CD8-positive, alpha-beta memory T cell (primary cell): ENCODE measurements around the gene KHDC1L. TPM values are rescaled to one million over a fixed set of nuclear protein-coding genes. Genes with fewer than 3 reads are reported as not detected.
"Not testable (repeated sequence)": the region's sequence is repeated elsewhere in the genome, so short reads cannot be mapped to it uniquely, and the experiment has no call there.

Experiments
- CTCF ChIA-PET: fragments of 350-600 bp; sonication (Branson Sonifier 250); formaldehyde crosslinking; loops from one replicate; lab custom pipeline; 2021; ENCODE audit warnings: antibody characterized with exemption; lab: Charles Lee
- POLR2A ChIA-PET: fragments of 350-600 bp; sonication (Branson Sonifier 250); formaldehyde crosslinking; loops from one replicate; lab custom pipeline; 2021; ENCODE audit warnings: antibody characterized with exemption; lab: Charles Lee
- DNase-seq, 5 donors: peaks; one replicate each; pipeline versions ENCODE4 v3.0.0 to v3.0.0-alpha.2; 2020 to 2022; ENCODE audit warnings: mixed read lengths in 1 of 5
- H3K27ac ChIP-seq: one replicate; pipeline ENCODE4 v1.7.0; 2013; ENCODE audit warnings: low read depth, mild to moderate bottlenecking, low read length, moderate library complexity
- H3K27me3 ChIP-seq: 2 replicates; pipeline ENCODE4 v1.7.0; 2013; ENCODE audit warnings: low read length, mild to moderate bottlenecking; ENCODE audit not compliant: insufficient read depth, poor library complexity, severe bottlenecking
- H3K36me3 ChIP-seq: 2 replicates; pipeline ENCODE4 v1.7.0; 2013; ENCODE audit warnings: mild to moderate bottlenecking, low read length, moderate library complexity; ENCODE audit not compliant: insufficient read depth
- H3K4me1 ChIP-seq: 2 replicates; pipeline ENCODE4 v1.7.0; 2013; ENCODE audit warnings: mild to moderate bottlenecking, low read length, moderate library complexity; ENCODE audit not compliant: insufficient read depth
- H3K4me3 ChIP-seq: 2 replicates; pipeline ENCODE4 v1.7.0; 2013; ENCODE audit warnings: mild to moderate bottlenecking, low read length
- H3K9me3 ChIP-seq: 2 replicates; pipeline ENCODE4 v1.7.0; 2013; ENCODE audit warnings: mild to moderate bottlenecking, low read length
- H3K27ac Mint-ChIP-seq, 8 donors: one replicate each; pipeline ENCODE4 v1.8.0; 2020 to 2021; ENCODE audit warnings: mixed read lengths in 8 of 8, mild to moderate bottlenecking in 6 of 8, inconsistent platforms in 3 of 8, moderate library complexity in 3 of 8
- H3K27me3 Mint-ChIP-seq, 2 donors: one replicate each; pipeline ENCODE4 v1.8.0; 2020 to 2021; ENCODE audit warnings: mixed read lengths in 2 of 2, mild to moderate bottlenecking in 1 of 2, moderate library complexity in 1 of 2
- H3K36me3 Mint-ChIP-seq, 3 donors: one replicate each; pipeline ENCODE4 v1.8.0; 2020 to 2021; ENCODE audit warnings: mixed read lengths in 3 of 3, inconsistent platforms in 1 of 3, mild to moderate bottlenecking in 1 of 3
- H3K4me1 Mint-ChIP-seq, 3 donors: one replicate each; pipeline ENCODE4 v1.8.0; 2020 to 2021; ENCODE audit warnings: mixed read lengths in 3 of 3, inconsistent platforms in 1 of 3, mild to moderate bottlenecking in 1 of 3
- H3K4me3 Mint-ChIP-seq, 7 donors: one replicate each; pipeline ENCODE4 v1.8.0; 2020 to 2021; ENCODE audit warnings: mixed read lengths in 7 of 7, mild to moderate bottlenecking in 6 of 7, moderate library complexity in 4 of 7, inconsistent platforms in 2 of 7
- H3K9me3 Mint-ChIP-seq, 5 donors: one replicate each; pipeline ENCODE4 v1.8.0; 2020 to 2022; ENCODE audit warnings: mixed read lengths in 5 of 5, mild to moderate bottlenecking in 3 of 5, moderate library complexity in 2 of 5, inconsistent platforms in 1 of 5
- polyA plus RNA-seq: library from polyadenylated mRNA; unstranded; fragments of 300-500 nt; fragmentation: Illumina TruSeq; gene quantifications from one replicate; pipeline ENCODE4 v1.2.3, GENCODE V29; 2021
- total RNA-seq, 2 experiments: library from RNA; stranded (reverse); gene quantifications; one replicate each; pipeline ENCODE4 v1.2.3, GENCODE V29; 2021

KHDC1L gene, protein sequence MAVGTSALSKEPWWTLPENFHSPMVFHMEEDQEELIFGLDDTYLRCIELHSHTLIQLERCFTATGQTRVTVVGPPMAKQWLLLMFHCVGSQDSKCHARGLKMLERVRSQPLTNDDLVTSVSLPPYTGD
- total RNA-seq (under 1 TPM in 1 of 2 experiments, not detected in 1; 0.37 TPM), polyA plus RNA-seq (not detected)

DNA sequence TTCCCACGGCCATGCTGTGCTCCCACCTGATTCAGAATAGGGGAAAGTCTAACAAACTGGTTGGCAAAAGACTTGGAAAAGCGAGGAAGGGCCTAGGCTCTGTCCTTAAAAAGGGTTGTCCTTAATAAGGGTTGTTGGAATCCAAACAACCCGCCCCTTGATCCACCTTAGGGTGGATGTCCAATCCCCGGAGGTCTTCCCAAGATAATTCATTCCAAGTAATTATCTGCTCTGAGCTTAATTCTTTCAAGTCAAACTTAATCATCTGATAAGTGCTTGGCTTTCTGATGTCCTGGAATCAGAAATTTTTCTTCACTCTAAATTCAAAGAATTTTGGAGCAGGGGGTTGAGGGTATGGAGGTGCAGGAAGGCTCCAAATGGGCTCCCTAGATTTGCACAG, at the start of gene KHDC1L:
Gene KHDC1L (minus strand): TSS at position 101 of the 400 bp plus-strand sequence. CDS start 88 bp downstream, at position 13.
- H3K27ac ChIP-seq = no peak within 1 kb of the TSS
- Mint-ChIP-seq H3K36me3 (peaks cover 0 to 1% (median 0%) of the 10 kb centered on the region in 3 donors), H3K27me3 (no peaks in the 10 kb centered on the region), H3K9me3 (no peaks in the 10 kb centered on the region), H3K4me3 (no peak within 1 kb of the TSS), H3K27ac (peak within 1 kb of the TSS in 2 of 8 donors; percentile 29 to 60), H3K4me1 (no peaks in the 10 kb centered on the region)
- H3K4me1 ChIP-seq = no peaks in the 10 kb centered on the region
- DNase-seq = no peak
- ChIA-PET POLR2A (no interaction called here), CTCF (no interaction called here)
- no peaks in the 10 kb centered on the region for H3K9me3 ChIP-seq
- no peak within 1 kb of the TSS for H3K4me3 ChIP-seq
- no peaks in the 10 kb centered on the region for H3K36me3 ChIP-seq
- H3K27me3 ChIP-seq = no peaks in the 10 kb centered on the region

DNA sequence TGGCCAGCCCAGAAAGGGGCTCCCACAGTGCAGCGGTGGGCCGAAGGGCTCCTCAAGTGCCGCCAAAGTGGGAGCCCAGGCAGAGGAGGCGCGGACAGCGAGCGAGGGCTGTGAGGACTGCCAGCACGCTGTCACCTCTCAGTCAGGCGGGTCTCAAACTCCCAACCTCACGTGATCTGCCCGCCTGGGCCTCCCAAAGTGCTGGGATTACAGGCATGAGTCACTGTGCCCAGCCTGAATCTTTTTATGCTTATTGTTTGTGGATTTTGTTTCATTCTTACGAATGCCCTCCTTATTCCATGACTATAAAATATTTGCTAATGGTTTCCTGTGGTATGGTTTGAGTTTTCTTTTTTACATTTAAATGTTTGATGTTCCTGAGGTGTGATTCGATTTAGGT, 44.0 kb upstream of the KHDC1L start:
- H3K4me1 ChIP-seq, DNase-seq, H3K27ac Mint-ChIP-seq, H3K27ac ChIP-seq, H3K4me3 ChIP-seq, H3K9me3 ChIP-seq, POLR2A ChIA-PET, H3K27me3 ChIP-seq, CTCF ChIA-PET, H3K36me3 ChIP-seq, H3K27me3 Mint-ChIP-seq, H3K4me3 Mint-ChIP-seq, H3K9me3 Mint-ChIP-seq: not testable (repeated sequence)
- H3K36me3 Mint-ChIP-seq = peaks cover 0 to 23% (median 9%) of the 10 kb centered on the region in 3 donors
- peaks cover 12 to 25% (median 19%) of the 10 kb centered on the region in 3 donors for H3K4me1 Mint-ChIP-seq

DNA sequence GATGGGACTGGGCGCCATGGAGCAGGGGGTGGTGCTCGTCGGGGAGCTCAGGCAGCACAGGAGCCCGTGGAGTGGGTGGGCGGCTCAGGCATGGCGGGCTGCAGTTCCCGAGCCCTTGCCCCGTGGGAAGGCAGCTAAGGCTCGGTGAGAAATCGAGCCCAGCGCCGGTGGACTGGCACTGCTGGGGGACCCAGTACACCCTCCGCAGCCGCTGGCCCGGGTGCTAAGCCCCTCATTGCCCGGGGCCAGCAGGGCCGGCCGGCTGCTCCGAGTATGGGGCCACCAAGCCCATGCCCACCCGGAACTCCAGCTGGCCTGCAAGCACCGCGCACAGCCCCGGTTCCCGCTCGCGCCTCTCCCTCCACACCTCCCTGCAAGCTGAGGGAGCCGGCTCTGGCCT, 43.6 kb upstream of the KHDC1L start:
- CTCF ChIA-PET, H3K9me3 ChIP-seq, H3K9me3 Mint-ChIP-seq, POLR2A ChIA-PET, H3K27ac ChIP-seq, H3K27me3 ChIP-seq, H3K27me3 Mint-ChIP-seq, H3K36me3 ChIP-seq, H3K27ac Mint-ChIP-seq, H3K4me3 ChIP-seq, DNase-seq, H3K4me1 ChIP-seq, H3K4me3 Mint-ChIP-seq: not testable (repeated sequence)
- Mint-ChIP-seq H3K36me3 (peaks cover 0 to 21% (median 7%) of the 10 kb centered on the region in 3 donors), H3K4me1 (peaks cover 16 to 29% (median 23%) of the 10 kb centered on the region in 3 donors)

DNA sequence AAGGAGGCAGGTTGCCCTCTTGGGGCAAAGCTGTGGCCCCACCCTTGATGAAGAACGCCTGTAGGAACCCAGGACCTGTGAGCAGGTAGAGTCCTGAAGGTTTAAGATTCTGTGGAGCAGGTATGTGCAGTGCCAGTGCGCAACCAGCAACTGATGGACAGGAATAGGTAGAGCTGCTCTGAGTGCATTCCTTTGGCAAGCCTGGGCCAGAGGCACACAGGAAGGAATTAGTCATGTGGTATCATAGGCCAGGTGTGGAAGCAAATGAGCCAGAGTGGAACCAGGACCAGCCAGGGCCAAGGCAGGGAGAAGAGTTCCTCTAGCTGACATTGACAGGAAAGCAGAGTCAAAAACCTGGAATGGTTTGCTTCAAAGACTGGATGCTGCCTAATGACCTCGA, 39.1 kb upstream of the KHDC1L start:
- DNase-seq = no peak
- ChIA-PET POLR2A (no interaction called here), CTCF (no interaction called here)
- no peaks in the 10 kb centered on the region for H3K36me3 ChIP-seq
- H3K4me3 ChIP-seq = no peak overlapping the region
- Mint-ChIP-seq H3K27me3 (no peaks in the 10 kb centered on the region), H3K4me1 (peaks cover 26 to 44% (median 36%) of the 10 kb centered on the region in 3 donors), H3K9me3 (no peaks in the 10 kb centered on the region), H3K4me3 (peak overlapping the region; percentile 5 to 83 (median 79)), H3K36me3 (peaks cover 0 to 8% (median 5%) of the 10 kb centered on the region in 3 donors), H3K27ac (peak overlapping the region in 6 of 8 donors; percentile 4 to 80 (median 34))
- H3K27ac ChIP-seq = no peak overlapping the region
- peaks cover 16% of the 10 kb centered on the region for H3K4me1 ChIP-seq
- no peaks in the 10 kb centered on the region for H3K9me3 ChIP-seq
- no peaks in the 10 kb centered on the region for H3K27me3 ChIP-seq

DNA sequence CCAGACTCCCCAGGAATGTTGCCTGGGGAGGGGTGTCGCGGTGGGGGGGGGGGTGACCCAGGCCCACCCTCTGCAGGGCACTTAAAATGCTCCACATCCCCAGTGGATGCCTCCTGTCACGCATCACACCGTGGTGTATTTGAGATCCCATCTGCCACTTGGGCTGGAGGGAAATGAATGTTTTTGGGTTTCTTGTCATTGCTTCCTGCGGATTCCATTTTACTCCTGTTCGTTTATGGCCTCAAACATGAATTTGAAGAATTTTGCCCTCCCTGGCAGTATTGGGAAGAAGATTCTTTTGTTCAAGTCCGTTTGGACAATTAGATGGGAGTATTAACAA, 38.2 kb upstream of the KHDC1L start:
- peaks cover 16% of the 10 kb centered on the region for H3K4me1 ChIP-seq
- Mint-ChIP-seq H3K9me3 (no peaks in the 10 kb centered on the region), H3K4me1 (peaks cover 26 to 44% (median 36%) of the 10 kb centered on the region in 3 donors), H3K36me3 (peaks cover 0 to 6% (median 5%) of the 10 kb centered on the region in 3 donors), H3K27me3 (no peaks in the 10 kb centered on the region), H3K27ac (peak overlapping the region in 7 of 8 donors; percentile 4 to 85 (median 59)), H3K4me3 (peak overlapping the region; percentile 74 to 93 (median 80))
- no peaks in the 10 kb centered on the region for H3K36me3 ChIP-seq
- ChIA-PET CTCF (no interaction called here), POLR2A (no interaction called here)
- H3K9me3 ChIP-seq = no peaks in the 10 kb centered on the region
- DNase-seq = no peak
- H3K27me3 ChIP-seq = no peaks in the 10 kb centered on the region
- H3K4me3 ChIP-seq = peak overlapping the region; percentile 89
- peak overlapping the region; percentile 45 for H3K27ac ChIP-seq

DNA sequence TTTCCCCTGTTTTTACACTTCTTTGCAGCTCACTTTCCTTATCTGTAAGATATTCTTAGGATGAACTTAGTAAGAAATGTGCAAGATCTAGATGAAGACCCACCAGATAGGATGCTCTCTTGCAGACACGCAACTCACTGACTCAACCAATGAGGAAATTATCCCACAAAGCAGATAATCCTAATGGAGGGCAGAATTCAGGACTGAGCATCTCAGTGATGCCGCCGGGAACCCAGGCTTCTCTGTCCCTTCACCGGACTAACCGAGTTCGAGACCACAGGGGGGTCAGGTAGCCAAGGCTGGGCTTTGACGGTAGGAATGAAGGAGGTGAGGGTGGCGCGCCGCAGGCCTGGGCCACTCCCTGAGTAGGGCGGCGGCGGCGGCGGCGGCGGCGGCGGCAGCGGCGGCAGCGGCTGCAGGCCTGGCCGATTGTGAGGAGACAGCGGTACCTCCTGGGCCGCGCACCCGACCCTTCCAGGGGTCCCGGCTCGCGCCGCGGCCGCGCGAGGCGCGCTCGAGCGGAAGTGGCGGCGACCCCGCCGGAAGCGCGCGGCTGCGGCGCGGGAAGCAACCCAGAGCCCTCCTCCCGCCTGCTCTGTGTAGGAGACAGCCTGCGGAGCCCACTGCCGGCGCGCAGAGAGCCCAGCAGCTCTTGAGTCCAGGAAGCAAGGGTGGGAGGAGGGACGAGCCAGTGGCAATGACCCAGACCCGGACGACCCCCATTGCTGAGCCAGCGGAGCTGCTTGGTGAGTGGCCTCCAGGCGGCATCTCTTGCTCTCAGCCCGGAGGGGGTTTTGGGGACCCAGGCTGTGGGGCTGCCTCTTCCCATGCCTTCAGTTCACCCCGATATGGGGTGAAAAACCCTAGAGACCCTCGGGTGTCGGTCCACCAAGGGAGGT, 37.6 kb upstream of the KHDC1L start, which contains the start of gene KHDC1:
Gene KHDC1 (minus strand): TSS at position 526 of the 899 bp plus-strand sequence. CDS start 20,679 bp downstream, outside the sequence.
- H3K36me3 ChIP-seq = no peaks in the 10 kb centered on the region
- peaks cover 16% of the 10 kb centered on the region for H3K4me1 ChIP-seq
- POLR2A ChIA-PET = no interaction called here
- peak within 1 kb of the TSS; percentile 45 for H3K27ac ChIP-seq
- no peaks in the 10 kb centered on the region for H3K27me3 ChIP-seq
- Mint-ChIP-seq H3K36me3 (peaks cover 0 to 5% (median 4%) of the 10 kb centered on the region in 3 donors), H3K27ac (peak within 1 kb of the TSS; percentile 74 to 98 (median 84)), H3K4me3 (peak within 1 kb of the TSS; percentile 74 to 93 (median 81)), H3K9me3 (no peaks in the 10 kb centered on the region), H3K4me1 (peaks cover 26 to 44% (median 36%) of the 10 kb centered on the region in 3 donors), H3K27me3 (no peaks in the 10 kb centered on the region)
- peak within 1 kb of the TSS; percentile 89 for H3K4me3 ChIP-seq
- DNase-seq = peak; percentile 42 to 76 (median 56)
- no peaks in the 10 kb centered on the region for H3K9me3 ChIP-seq
- CTCF ChIA-PET = no interaction called here

DNA sequence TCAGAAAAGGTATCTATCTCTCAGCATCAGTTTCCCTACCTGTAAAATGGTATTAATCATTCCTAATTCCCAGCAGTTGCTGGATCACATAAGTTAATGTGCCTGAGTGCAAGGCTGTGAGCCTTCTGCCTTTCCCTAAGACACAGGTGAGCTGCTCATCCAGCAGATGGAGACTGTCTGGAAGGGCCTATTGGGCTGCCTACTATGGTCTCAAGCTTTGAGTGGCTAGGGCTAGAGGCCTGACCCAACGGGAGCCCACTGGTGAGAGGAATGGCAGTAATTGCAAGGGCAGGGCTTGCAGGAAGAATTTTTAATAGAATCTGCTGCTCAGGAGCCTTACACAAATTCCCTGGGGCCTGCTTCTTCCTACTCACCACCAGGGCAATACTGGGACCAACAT, 33.4 kb upstream of the KHDC1L start:
- Histone ChIP-seq H3K4me1 (peaks cover 5% of the 10 kb centered on the region), H3K9me3 (no peaks in the 10 kb centered on the region), H3K4me3 (no peak overlapping the region), H3K27ac (no peak overlapping the region), H3K27me3 (no peaks in the 10 kb centered on the region), H3K36me3 (no peaks in the 10 kb centered on the region)
- DNase-seq = no peak
- Mint-ChIP-seq H3K27me3 (no peaks in the 10 kb centered on the region), H3K9me3 (no peaks in the 10 kb centered on the region), H3K4me1 (peaks cover 9 to 13% (median 10%) of the 10 kb centered on the region in 3 donors), H3K36me3 (no peaks in the 10 kb centered on the region), H3K27ac (no peak overlapping the region), H3K4me3 (no peak overlapping the region)
- ChIA-PET POLR2A (no interaction called here), CTCF (no interaction called here)

DNA sequence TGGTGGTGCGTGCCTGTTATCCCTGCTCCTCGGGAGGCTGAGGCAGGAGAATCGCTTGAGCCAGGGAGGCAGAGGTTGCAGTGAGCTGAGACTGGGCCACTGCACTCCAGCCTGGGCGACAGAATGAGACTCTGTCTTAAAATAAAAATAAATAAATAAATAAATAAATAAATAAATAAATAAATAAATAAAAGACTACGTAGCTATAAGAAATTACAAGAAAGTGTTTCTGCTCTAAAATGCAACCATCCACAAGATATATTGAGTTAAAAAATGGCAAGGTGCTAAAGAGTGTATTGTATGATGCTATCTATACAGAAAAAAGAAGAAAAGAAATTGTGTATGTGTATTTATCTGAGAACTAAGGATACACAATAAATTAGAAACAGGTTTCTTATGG, 29.0 kb upstream of the KHDC1L start:
- H3K9me3 Mint-ChIP-seq, H3K4me3 ChIP-seq, H3K36me3 ChIP-seq, H3K9me3 ChIP-seq, H3K27ac ChIP-seq, H3K4me1 ChIP-seq, CTCF ChIA-PET, DNase-seq, H3K27me3 Mint-ChIP-seq, H3K36me3 Mint-ChIP-seq, H3K4me1 Mint-ChIP-seq, H3K27me3 ChIP-seq, H3K4me3 Mint-ChIP-seq, H3K27ac Mint-ChIP-seq: not testable (repeated sequence)
- POLR2A ChIA-PET = interaction anchor here (0.6 kb wide), 2 partner anchors 197 to 207 kb away, joined by 6 to 9 read pairs; partner anchors contain the start of gene MTO1
